GF-D8 (cell line): ENCODE measurements around the gene LRIG1.

Experiments used
- DNase-seq: peaks from one replicate; lab custom pipeline; 2025; lab: John Stamatoyannopoulos, UW

LRIG1 gene

GRCh38 chr3:66350601-66351000 lies 150.2 kb downstream of the LRIG1 start:
- no peak for DNase-seq

DNA sequence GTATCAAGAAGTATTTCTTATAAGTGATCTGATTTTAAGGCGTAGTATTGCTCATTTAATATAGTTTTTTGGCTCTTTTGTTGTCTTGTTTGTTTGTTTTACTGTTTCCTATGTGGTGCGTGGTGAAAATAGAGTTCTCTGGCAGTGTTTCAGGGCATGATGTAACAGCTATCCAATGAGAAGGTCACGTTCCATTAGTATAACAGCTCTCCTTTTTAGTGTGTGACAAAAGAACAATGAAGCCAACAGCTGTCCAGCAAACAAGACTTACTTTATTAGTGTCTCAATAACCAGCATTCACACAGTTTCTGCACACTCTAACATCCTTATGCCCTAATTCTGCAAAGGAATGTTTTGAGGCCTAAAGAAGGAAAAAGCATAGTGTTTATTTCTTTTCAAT lies 152.1 kb downstream of the LRIG1 start:
- DNase-seq: no peak

GRCh38 chr3:66344848-66345578 lies 155.8 kb downstream of the LRIG1 start:
- no peak for DNase-seq

GRCh38 chr3:66344391-66344811 lies 156.4 kb downstream of the LRIG1 start:
- no peak for DNase-seq

- no peak for DNase-seq
Measured at GRCh38 chr3:66342717-66343356, 158.0 kb downstream of the LRIG1 start.

GRCh38 chr3:66338927-66339326 lies 161.9 kb downstream of the LRIG1 start:
- DNase-seq: no peak

DNA sequence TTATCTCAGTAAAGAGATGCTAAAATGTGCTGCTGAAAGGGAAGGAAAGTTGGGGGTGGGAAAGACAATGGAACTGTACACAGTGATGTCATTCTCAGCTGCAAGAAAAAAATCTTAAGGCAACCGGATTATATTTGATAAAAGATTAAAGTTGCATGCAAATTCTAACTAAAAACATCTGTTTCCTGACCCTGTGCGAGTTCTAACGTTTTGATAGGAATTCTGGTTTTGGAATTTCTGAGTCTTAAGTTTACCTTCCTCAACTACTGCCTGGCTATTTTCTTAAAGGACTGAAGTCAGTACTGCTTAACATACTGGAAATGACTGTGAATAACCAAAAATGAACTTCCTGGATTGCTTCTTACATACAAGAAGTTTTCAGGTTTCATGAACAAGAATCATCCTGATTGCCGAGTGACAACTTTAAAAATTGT lies 164.5 kb downstream of the LRIG1 start:
- DNase-seq: no peak

GRCh38 chr3:66335671-66336070 lies 165.2 kb downstream of the LRIG1 start:
- no peak for DNase-seq
